GM21390 (cell line): ENCODE results near the gene SEMA3E.

Experiments used
- ATAC-seq: cut with Tn5 transposase; IDR thresholded peaks from one replicate; pipeline ENCODE4 v1.9.1; 2021; ENCODE audit not compliant: unreplicated experiment

Gene SEMA3E

DNA sequence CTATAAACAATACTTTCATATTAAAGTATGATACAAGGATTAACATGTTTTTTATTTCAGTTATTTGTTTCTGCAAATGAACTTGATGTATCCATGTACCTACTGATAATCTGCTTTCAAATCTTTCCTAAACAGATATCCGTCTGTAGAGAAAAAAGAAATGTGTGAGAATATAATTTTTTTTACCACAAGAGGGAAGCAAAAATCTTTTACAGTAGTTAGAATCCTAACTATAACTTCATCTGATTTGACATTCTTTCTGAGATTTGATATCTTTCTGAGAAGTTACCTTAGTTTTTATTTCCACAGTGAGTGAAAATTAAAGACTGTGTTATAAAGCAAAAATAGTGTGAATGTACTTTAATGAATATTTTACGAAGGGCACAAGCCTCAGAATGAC lies 282.3 kb downstream of the SEMA3E start:
- ATAC-seq = no peak

DNA sequence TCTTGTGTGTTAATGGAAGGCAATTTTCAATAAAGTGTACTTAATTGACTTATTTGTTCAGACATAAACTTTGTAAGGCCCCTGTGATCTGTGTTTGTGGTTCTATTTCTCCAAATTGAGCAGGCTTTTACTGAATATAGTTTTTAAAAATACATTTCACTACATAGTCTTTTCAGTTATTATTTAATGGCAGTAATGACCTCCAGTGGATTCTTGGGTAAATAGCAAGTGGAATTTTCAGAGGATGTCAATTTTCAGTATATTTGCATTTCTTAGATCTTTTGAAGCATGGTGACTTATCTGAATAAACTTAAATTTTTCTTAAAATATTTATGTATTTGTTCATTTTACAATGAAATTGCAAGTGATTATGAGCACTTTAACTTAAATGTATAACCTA lies 283.2 kb downstream of the SEMA3E start:
- ATAC-seq = no peak

DNA sequence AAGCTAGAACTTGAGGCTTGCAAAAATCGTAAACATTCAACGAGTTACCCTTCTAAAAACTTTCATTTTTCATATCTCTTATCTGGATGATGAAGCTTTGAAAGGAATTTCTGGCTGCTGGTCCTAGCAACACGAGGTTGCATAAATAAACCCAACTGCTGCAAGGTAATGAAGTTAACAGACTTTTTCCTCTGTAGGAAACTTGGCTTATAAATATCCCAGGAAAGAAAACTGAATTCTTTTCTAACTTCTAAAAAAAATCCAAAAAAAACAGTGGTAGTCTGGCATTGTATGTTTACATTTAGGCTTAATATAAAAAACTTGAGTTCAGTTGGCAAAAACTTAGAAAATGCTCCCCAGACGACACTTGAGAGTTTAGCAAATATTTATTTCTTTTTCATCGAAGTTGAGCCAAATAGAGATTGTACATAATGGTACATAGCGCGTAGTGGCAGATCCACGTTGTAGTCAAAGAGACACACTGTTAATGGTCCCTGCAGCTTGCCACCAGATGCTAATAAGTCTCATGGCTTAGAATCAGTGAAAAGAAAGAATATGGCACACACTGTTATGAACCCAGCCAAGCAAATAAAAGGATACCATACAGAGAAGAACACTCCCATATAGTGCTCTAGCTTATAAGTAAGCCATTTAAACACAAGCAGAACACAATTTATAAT lies 285.9 kb downstream of the SEMA3E start:
- ATAC-seq = no peak

DNA sequence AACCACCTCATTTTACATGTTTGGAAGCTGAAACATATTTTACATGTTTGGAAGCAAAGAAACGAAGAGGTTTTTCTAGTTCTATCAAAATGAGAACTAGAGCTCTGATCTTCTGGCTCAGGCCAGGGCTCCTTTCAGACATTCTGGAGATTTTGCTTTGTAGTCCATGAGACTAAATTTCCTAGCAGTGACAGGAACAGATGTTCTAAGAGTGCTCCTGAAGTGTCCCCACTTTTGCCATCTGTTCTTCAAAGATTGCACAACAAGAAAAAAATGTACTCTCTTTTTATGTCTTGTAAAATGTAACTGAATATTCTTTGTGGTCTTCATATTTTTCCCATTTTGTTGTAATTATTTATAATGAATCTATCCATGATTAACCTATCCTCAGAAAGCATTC lies 289.8 kb downstream of the SEMA3E start:
- no peak for ATAC-seq

DNA sequence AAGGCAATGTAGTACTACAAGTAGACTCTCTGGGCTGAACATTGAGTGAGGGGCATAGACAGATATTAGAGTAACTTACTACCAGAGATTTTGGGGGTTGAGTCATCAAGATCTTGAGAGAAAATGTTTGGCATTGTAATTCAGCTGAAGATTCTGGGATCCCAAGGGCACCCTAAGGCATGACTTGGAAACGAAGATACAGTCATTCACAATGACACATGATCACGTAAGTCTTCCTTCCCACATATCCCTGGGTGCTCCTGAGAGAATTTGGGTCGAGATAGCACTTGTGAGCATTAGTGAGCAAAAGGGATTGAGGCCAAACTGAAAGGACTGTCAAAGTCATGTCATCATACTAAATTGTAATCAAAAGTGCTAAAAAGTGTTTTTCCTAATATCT lies 293.8 kb downstream of the SEMA3E start:
- ATAC-seq = no peak

DNA sequence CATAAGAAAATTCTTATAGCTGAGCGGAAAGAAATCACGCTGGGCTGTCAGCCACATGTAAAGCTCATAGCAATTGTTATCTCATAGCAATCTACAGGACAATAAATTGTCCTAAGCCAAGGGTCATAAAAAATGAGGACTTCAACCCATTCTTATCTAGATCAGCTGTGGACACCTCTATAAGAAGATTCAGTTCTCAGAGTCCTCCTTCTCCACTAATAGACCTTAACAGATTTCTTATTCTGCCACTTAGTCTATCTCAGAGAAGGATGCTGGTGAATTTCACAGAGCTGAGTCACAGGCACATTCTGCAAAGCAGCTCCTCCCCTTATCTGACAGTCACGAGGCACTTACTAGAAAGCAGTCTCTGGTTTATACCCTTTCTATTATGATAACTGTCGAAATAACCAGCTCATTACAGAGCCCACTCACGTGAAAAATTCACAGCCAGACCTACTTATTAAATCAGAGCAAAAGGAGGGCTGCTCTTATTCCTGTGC lies 300.9 kb downstream of the SEMA3E start:
- ATAC-seq = no peak

DNA sequence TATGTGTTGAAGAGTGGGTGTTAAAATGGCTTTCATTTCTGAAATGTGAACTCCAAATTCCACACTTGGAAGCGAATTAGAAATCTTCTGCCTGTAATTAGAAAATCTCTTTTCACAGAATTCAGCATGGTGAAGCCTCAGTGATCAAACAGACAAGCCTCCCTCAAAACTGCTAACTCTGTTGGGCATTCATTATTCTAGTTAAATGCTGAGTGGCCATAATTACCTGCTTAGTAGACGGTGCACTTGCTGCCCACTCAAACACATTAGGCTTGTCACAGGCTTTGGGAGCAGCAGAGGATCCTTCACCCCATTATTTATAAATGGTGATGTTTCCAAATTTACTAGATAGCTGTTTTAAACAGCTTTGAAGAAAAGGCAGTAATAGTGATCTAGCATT lies 309.0 kb downstream of the SEMA3E start:
- ATAC-seq = no peak

DNA sequence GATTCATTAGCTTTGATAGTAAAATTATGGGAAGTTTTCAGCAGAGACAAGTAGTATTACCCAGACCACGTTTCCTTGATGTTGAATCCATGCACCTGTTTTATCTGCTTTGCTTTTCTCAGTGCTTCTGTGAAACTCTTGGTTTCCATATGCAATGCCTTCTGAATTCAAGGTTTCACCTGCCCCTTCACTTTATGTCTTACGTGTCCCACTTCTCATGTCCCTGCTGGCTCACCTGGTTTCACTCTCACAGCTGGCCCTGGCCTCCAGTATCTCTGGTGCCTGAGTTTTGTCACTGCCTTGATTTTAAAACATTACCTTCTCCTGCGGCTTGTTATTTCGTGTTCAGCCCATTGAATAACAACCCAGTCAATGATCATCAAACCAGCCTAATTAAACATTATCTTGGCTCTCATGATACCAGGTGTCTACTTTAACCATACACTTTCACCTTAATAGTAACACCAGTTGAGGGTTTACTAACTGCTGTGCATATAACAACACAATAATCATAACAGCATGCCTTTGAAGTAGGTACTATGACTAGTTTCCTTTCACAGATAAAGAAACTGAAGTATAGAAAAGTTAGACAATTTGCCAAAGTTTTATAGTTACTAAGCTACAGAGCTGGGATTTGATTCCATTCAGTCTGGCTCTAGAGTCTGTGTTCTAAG lies 310.5 kb downstream of the SEMA3E start:
- ATAC-seq = no peak

DNA sequence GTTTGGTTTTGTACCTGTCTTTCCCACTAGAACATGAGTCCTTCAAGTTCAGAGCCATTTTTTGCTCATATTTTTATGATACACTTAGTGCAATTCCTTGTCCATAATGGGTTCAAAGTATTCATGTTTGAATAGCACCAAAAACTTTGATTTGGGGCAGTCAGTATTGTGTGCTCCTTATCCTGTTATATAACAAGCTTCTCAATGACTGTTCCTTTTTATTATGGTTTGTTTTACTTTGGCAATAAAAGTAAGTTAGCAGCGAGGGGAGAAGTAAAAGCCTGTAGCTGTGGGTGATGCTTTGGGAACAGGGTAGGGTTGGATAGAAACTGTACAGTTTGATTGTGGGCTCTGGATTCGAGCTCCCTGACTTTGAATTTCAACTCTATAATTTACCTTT lies 311.9 kb downstream of the SEMA3E start:
- no peak for ATAC-seq

DNA sequence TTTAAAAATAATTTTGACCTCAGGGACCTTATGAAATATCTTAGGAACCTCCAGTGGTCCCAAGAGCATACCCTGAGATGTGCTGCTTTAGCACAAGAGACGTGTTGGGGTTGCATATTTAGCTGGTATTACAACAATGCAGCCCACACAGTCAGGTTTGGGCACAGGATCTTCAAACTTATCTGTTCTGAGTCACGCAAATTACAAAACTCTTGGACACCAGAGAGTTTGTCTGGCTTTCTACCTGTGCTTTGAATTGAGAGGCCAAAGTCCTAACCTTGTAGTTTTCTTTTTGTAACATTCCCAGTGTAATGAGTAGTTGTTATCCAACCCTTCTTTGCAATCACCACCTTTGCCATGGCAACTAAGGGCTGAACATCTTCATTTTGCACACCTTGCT lies 322.7 kb downstream of the SEMA3E start:
- ATAC-seq = no peak

DNA sequence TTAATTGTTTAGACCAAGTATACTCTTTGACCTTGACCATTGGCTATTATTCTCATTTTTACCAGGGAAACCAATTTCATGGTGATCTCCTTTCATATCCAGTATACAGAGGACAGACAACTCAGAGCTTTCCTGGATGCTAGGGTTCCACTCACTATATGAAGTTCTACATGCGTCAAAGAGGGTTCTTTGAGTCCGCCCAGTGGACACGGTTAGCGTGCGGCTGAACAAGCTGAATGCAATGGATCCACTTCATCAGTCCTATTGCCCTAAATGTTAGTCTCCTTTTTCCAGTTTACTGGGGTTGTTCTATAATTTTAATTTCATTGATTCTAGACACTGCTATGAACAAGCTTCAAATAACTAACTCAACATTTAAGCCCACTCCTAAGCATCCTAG lies 323.9 kb downstream of the SEMA3E start:
- no peak for ATAC-seq

DNA sequence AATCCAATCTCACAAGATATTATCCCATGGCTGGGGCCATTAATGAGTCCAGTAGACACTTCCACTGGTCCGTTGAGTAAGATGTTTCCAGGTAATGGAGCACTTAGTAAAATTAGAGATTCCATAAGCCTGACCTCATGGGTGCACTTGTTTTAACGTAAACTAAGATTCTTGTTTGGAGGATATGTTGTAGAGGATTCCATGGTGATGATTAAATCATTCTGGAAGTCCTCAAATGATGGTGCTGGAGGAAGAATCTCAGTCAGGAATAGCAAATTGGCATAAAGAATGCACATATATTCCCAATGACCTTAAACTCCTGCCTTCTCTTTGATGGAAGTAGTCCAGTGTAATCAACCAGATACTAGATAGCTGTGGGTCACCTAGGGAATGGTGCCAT lies 324.3 kb downstream of the SEMA3E start:
- ATAC-seq = no peak

DNA sequence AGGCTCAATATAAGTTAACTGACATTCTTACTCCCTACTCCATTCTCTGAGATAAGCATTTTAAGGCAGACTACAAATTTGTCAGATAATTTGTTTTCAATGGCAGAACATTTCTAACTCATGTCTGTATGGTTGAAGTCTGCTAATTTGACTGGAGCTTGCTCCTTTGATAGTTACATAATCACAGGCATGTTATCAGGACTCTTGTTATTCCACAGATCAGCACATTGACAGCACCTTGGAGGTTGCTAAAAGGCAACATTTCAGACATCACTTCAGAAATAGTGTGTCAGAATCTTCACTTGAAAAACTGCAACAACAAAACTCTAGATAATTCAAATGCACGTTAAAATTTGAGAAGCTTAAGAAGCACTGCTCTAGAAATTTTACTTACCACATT lies 327.9 kb downstream of the SEMA3E start:
- no peak for ATAC-seq

DNA sequence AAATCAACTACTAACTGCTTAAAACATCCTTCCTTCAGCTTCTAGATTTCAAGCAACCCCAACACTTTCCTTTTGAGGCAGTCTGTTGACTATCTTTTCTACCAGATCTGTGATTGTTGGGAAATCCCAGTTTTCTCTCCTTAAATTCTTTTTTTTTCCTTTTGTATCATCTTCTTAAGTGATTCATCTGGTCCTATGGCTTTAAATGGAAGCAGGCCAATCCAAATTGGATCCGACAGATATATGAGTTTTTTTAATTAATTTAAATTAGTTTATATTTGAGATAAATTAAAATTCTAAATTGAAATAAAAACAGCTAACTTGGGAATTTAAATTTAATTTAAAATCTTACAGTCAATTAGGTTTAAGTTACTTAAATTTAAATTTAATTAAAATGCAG lies 335.0 kb downstream of the SEMA3E start:
- no peak for ATAC-seq
